ENCODE results near the gene CCDC85C. TPM values are rescaled to one million over a fixed set of nuclear protein-coding genes. Genes with fewer than 3 reads are reported as not detected.

The CCDC85C gene
- total and polyA plus RNA-seq, 10 of the 15 experiments (the other 5 are each of a cell fraction or from before 2014, with no cell fraction given) = 0.03 to 3.6 (median 1.1) TPM

GRCh38 chr14:99647411-99647810 is 43.4 kb upstream of the CCDC85C start:
- Histone ChIP-seq H3K4me3 (no peak overlapping the region), H3K9me3 (replicated peaks; ENCODE audit: control insufficient read depth, insufficient read depth, low read length) (no peaks in the 10 kb centered on the region; the same call in 2 of the 3 replicates), H3K79me2 (ENCODE audit: control insufficient read depth, insufficient read depth, low read length) (no peaks in the 10 kb centered on the region), H3K4me1 (ENCODE audit: control insufficient read depth, insufficient read depth, low read length) (no peaks in the 10 kb centered on the region), H2AFZ (ENCODE audit: control insufficient read depth, low read depth, low read length) (no peak overlapping the region), H3K27me3 (replicated peaks in 1 of 2; ENCODE audit: control insufficient read depth in 2 of 2, insufficient read depth in 2 of 2, low read length in 1 of 2) (no peaks in the 10 kb centered on the region; a peak in 2 of 4 replicates), H4K20me1 (ENCODE audit: control insufficient read depth, insufficient read depth) (no peaks in the 10 kb centered on the region), H3K4me2 (ENCODE audit: control insufficient read depth, insufficient read depth) (no peak overlapping the region), H3K9ac (ENCODE audit: control insufficient read depth, insufficient read depth, low read length) (no peak overlapping the region), H3K36me3 (ENCODE audit: control insufficient read depth in 2 of 2, insufficient read depth in 2 of 2, low read length in 1 of 2) (no peaks in the 10 kb centered on the region), H3K27ac (ENCODE audit: control insufficient read depth, insufficient read depth) (no peak overlapping the region)
- no TSS peak for BruUV-seq (replicated peaks)
- CTCF ChIA-PET = interaction anchor here (1.1 kb wide), 1 partner anchor 19 kb away, joined by 3 read pairs; no protein-coding TSS in a partner anchor
- TF ChIP-seq SMC3 (IDR thresholded peaks at IDR 0.05; ENCODE audit: borderline replicate concordance, low read length) (no peak), SMAD5 (IDR thresholded peaks at IDR 0.05; ENCODE audit: low read depth) (no peak), ZBTB40 (IDR thresholded peaks at IDR 0.05; ENCODE audit: borderline replicate concordance) (no peak), CEBPB (IDR thresholded peaks at IDR 0.05; ENCODE audit: borderline replicate concordance in 1 of 2, low read depth in 2 of 2, low read length in 2 of 2) (no peak), SPI1 (IDR thresholded peaks at IDR 0.05; ENCODE audit: borderline replicate concordance, insufficient read depth, low read depth, low read length) (no peak), RAD51 (IDR thresholded peaks at IDR 0.05) (no peak), NRF1 (conservative IDR thresholded peaks at IDR 0.05; ENCODE audit: low read depth, low read length) (no peak), ATF3 (IDR thresholded peaks at IDR 0.05; ENCODE audit: borderline replicate concordance, extremely low read depth, low read depth, low read length) (no peak), USF1 (IDR thresholded peaks at IDR 0.05; ENCODE audit: borderline replicate concordance, extremely low read length, insufficient read depth, low read depth, low read length) (no peak)
- SMC1A ChIA-PET (ENCODE audit: uncharacterized antibody, unreplicated experiment) = no interaction called here
- DNase-seq (ENCODE audit: low read depth, low spot score) (no peak), ATAC-seq (no peak), FAIRE-seq (no peak)
- intact Hi-C loops (cut with micrococcal nuclease; ENCODE audit: unreplicated experiment) = no loop called here
- 26% methylated on average over 7 of the region's 7 CpGs for WGBS (ENCODE audit: insufficient coverage, insufficient replicate concordance, low lambda C conversion rate, missing lambda C conversion rate)
- RAD21 ChIA-PET (ENCODE audit: unreplicated experiment) = no interaction called here
- in situ Hi-C loops (cut with MboI) = no loop called here
- POLR2A ChIA-PET = no interaction called here

Data from GM12878 (cell line).